ENCODE data around the gene MARK3. TPM values are rescaled to one million over a fixed set of nuclear protein-coding genes. Genes with fewer than 3 reads are reported as not detected.

MARK3 gene
- total RNA-seq: 10 to 100 TPM; 74.7 to 88.9 TPM

DNA sequence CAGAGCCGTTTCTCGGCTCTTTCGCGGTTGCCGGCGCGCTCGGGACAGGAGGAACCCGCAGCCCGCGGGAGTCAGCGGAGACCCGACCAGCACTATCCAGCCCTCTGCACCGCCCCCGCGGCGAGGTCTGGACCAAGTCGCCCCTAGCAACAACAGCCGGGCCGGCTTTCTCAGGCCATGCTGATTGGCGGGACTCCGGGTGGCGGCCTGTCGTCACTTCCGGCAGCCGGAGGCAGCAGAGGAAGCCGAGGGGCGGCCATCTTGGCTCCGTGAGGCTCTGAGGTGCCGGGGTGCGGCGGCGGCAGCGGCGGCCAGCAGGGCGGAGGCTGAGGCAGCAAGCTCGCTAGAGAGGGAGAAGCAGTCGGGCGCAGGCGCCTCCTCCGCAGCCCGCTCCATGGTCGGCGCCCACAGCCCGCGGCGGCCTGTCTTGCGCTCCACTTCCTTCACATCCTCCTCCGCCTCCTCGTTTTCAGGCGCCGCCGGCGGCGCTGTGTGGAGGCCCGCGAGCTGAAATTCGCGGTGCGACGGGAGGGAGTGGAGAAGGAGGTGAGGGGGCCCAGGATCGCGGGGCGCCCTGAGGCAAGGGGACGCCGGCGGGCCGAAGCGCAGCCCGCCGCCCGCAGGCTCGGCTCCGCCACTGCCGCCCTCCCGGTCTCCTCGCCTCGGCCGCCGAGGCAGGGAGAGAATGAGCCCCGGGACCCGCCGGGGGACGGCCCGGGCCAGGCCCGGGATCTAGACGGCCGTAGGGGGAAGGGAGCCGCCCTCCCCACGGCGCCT, at the start of gene MARK3:
MARK3 (plus strand) TSS at position 264 of the 777 bp plus-strand sequence. CDS start 615 bp downstream, outside the sequence.

DNA sequence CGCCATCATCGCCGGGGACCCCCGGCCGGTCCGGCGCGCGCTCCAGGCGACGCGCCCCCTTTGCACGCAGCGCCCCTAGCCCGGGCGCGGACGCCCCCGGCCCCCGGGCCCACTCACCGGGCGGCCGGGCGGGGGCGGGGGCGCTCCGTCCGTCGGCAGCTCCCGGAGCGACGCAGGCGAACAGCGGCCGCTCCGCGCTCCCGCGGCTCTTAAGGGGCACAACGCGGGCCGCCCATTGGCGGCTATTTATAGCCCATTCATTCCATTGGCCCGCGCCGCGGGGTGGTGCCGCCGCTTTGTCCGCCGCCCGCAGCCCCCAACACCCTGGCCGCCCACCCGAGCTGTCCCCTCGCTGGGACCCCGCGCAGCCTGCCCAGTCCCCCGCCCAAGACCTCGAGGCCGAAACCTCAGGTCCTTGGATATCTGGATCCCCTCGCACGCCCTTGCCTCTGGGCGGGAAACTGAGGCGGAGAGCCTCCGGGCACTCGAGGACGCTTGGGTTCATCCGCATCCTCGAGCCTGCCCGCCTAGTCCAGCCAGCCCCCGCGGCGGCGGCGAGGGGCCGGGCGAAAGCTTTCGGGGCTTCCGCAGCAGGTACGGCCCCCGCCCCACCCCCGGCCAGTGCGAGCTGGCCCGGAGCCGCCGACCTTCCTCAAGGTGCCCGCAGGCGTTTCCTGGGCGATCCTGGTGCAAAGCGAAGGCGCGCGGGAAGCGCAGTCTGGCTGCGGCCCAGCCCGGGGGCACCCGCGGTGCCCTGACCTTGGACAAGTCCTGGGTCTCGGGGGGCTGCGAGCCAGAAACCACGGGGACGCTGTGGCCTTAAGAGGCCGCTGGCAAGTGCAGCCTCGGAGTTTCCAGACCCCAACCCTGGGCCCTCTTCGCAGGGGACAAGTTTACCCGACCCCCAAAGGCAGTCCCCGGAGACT, 137.7 kb downstream of the MARK3 start, which contains the start of gene CKB:
CKB (minus strand) TSS at position 182 of the 926 bp plus-strand sequence. CDS start 337 bp downstream, outside the sequence.

GRCh38 chr14:103528587-103529382, 143.6 kb downstream of the MARK3 start, which contains the start of gene TRMT61A:
Gene TRMT61A (plus strand): TSS chr14:103529196. CDS start chr14:103529979, 783 bp downstream.

Small RNA genes within 50 kb of the gene (small RNA-seq; reads per million reads assigned to genes)
- gene RNU7-160P (0 reads per million in 2 donors), gene SNORA28 (1,029 to 1,091 reads per million in 2 donors)

Other genes starting within 250 kb of the MARK3 start
- 100 to 1,000 TPM in 1 of 2 donors, 10 to 100 TPM in 1; 78.5 to 119 TPM for gene EIF5, start 51.2 kb upstream of the MARK3 start, total RNA-seq
- 1 to 10 TPM; 4.1 to 5.7 TPM for gene CKB, start 137.4 kb downstream of the MARK3 start, total RNA-seq
- 10 to 100 TPM in 1 of 2 donors, 1 to 10 TPM in 1; 7.2 to 12.0 TPM for gene TRMT61A, start 143.8 kb downstream of the MARK3 start, total RNA-seq
- gene BAG5, start 177.2 kb downstream of the MARK3 start, total RNA-seq: 10 to 100 TPM; 18.9 to 31.6 TPM
- 10 to 100 TPM; 10.7 to 16.7 TPM for gene COA8, start 177.5 kb downstream of the MARK3 start, total RNA-seq
- gene KLC1, start 243.8 kb downstream of the MARK3 start, total RNA-seq: 100 to 1,000 TPM; 122 to 137 TPM

Measured in melanocyte of skin (primary cell).